ENCODE measurements around the gene NAPSA. TPM values are rescaled to one million over a fixed set of nuclear protein-coding genes. Genes with fewer than 3 reads are reported as not detected.
A peak's percentile ranks its signal among the peaks of the same experiment; 100 is the strongest.

The NAPSA gene
- total and polyA plus RNA-seq, 9 of the 15 experiments (the other 6 are each of a cell fraction or from before 2014, with no cell fraction given), result 0.25 to 1.9 (median 0.69) TPM

DNA sequence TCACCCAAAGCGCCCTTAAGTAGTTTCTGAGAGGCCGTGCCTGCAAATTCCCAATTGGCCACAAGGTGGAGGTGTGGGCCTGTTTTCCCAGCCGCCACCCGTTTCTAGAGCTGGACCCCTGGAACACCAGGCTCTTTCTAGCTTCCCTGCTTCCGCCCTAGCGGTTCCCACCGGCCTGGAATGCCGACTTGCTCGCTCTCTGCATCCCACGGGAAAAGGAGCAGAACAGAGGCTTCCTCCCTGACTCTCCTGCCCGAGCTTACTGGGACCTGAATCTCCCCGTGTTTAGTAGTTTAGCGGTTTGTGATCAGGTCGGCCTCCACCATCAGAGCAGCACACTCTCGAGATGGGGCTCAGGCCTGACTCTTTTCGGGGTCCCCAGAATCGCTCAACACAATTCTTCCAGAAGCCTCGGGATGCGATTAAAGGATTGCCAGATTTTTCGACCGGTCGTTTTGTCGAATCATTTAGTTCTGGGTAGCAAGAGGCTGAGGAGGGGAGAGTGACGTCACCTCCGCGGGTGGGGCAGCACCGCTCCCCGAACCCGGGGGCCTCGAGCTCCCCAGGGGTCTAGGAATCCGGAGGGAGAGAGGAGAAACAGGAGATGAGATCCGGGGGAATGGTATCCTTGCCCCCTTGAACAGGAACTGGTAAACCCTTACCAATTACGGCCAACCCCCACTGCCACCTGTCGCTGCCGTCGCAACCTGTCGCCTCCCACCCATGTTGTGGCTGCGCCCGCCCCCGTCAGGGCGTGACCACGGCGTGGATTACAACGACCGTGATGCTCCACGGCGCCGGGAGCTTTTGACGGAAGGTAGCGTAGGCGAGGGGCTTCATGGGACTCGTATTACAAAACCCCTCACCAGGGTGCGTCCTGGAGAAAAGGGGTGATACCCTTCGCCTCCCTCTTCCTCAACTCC is 8.0 kb downstream of the NAPSA start (continued):
- TF ChIP-seq FOXM1 (IDR thresholded peaks at IDR 0.05; ENCODE audit: low read depth) (0 out of 2 replicates have a peak, but pooled peaks have one; percentile 9), FOXM1 (CRISPR knock-in tag; IDR thresholded peaks at IDR 0.05; ENCODE audit: low read depth) (peak; percentile 28; the same call in 1 of the 2 replicates), ZBTB7A (IDR thresholded peaks at IDR 0.05; ENCODE audit: borderline replicate concordance, control insufficient read depth, low read depth, low read length) (peak; percentile 82), ZZZ3 (IDR thresholded peaks at IDR 0.05) (no peak), ASH1L (IDR thresholded peaks at IDR 0.05; ENCODE audit: borderline replicate concordance, low read depth, partially characterized antibody) (no peak), ZNF507 (tag; conservative IDR thresholded peaks at IDR 0.05) (no peak), KDM5B (IDR thresholded peaks at IDR 0.05; ENCODE audit: insufficient replicate concordance, low read depth, low read length) (no peak), GATAD2A (IDR thresholded peaks at IDR 0.05) (peak; percentile 59), FOXK1 (CRISPR knock-in tag; IDR thresholded peaks at IDR 0.05; ENCODE audit: borderline replicate concordance) (peak; percentile 19; the same call in 1 of the 2 replicates), SAFB (IDR thresholded peaks at IDR 0.05; ENCODE audit: borderline replicate concordance, low read depth, low read length) (peak; percentile 87), DDX20 (tag; IDR thresholded peaks at IDR 0.05; ENCODE audit: low read depth) (no peak), SREBF1 (IDR thresholded peaks at IDR 0.05; ENCODE audit: borderline replicate concordance, low read depth, low read length) (no peak), ZNF175 (CRISPR knock-in tag; IDR thresholded peaks at IDR 0.05; ENCODE audit: low read depth) (peak; percentile 50; the same call in 1 of the 2 replicates), MBD2 (IDR thresholded peaks at IDR 0.05; ENCODE audit: borderline replicate concordance, low read depth) (no peak; the same call in 1 of the 2 replicates), FOXJ2 (tag; IDR thresholded peaks at IDR 0.05) (no peak), PHF21A (IDR thresholded peaks at IDR 0.05; ENCODE audit: borderline replicate concordance, low read depth) (no peak), KDM2B (CRISPR knock-in tag; IDR thresholded peaks at IDR 0.05) (no peak), ZNF780A (CRISPR knock-in tag; IDR thresholded peaks at IDR 0.05) (0 out of 2 replicates have a peak, but pooled peaks have one; percentile 45), ZNF77 (CRISPR knock-in tag; IDR thresholded peaks at IDR 0.05) (no peak), LEF1 (IDR thresholded peaks at IDR 0.05) (no peak), POLR3A (IDR thresholded peaks at IDR 0.05; ENCODE audit: borderline replicate concordance, extremely low read depth, insufficient read depth, insufficient read length) (no peak), NFXL1 (CRISPR knock-in tag; IDR thresholded peaks at IDR 0.05) (no peak), HDAC6 (IDR thresholded peaks at IDR 0.05; ENCODE audit: low read depth, low read length) (no peak)
- TF ChIP-seq, protein P1, sequence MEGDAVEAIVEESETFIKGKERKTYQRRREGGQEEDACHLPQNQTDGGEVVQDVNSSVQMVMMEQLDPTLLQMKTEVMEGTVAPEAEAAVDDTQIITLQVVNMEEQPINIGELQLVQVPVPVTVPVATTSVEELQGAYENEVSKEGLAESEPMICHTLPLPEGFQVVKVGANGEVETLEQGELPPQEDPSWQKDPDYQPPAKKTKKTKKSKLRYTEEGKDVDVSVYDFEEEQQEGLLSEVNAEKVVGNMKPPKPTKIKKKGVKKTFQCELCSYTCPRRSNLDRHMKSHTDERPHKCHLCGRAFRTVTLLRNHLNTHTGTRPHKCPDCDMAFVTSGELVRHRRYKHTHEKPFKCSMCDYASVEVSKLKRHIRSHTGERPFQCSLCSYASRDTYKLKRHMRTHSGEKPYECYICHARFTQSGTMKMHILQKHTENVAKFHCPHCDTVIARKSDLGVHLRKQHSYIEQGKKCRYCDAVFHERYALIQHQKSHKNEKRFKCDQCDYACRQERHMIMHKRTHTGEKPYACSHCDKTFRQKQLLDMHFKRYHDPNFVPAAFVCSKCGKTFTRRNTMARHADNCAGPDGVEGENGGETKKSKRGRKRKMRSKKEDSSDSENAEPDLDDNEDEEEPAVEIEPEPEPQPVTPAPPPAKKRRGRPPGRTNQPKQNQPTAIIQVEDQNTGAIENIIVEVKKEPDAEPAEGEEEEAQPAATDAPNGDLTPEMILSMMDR (IDR thresholded peaks at IDR 0.05 in 2 of 3, conservative IDR thresholded peaks at IDR 0.05 in 1 of 3; ENCODE audit: insufficient read depth in 2 of 3, low read depth in 1 of 3, low read length in 3 of 3), result peak; percentile 89 to 91 (median 90)
- TF ChIP-seq, protein P2, sequence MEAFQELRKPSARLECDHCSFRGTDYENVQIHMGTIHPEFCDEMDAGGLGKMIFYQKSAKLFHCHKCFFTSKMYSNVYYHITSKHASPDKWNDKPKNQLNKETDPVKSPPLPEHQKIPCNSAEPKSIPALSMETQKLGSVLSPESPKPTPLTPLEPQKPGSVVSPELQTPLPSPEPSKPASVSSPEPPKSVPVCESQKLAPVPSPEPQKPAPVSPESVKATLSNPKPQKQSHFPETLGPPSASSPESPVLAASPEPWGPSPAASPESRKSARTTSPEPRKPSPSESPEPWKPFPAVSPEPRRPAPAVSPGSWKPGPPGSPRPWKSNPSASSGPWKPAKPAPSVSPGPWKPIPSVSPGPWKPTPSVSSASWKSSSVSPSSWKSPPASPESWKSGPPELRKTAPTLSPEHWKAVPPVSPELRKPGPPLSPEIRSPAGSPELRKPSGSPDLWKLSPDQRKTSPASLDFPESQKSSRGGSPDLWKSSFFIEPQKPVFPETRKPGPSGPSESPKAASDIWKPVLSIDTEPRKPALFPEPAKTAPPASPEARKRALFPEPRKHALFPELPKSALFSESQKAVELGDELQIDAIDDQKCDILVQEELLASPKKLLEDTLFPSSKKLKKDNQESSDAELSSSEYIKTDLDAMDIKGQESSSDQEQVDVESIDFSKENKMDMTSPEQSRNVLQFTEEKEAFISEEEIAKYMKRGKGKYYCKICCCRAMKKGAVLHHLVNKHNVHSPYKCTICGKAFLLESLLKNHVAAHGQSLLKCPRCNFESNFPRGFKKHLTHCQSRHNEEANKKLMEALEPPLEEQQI (IDR thresholded peaks at IDR 0.05), result no peak

All from K562 (cell line).